ENCODE data around the gene MITF.

The MITF gene

GRCh38 chr3:69743975-69744906 lies 5.0 kb downstream of the MITF start:
- no peaks in the 10 kb centered on the region for H3K9me2 ChIP-seq (ENCODE audit: low read depth, low read length)
- no peaks in the 10 kb centered on the region for H3K79me2 ChIP-seq (ENCODE audit: insufficient read depth, low read length)
- no peaks in the 10 kb centered on the region for H4K20me1 ChIP-seq (ENCODE audit: insufficient read depth, low read length)
- H3K27ac ChIP-seq (ENCODE audit: low read depth, low read length, poor library complexity, severe bottlenecking): no peak overlapping the region
- H3K4me2 ChIP-seq (ENCODE audit: low read length): no peak overlapping the region
- no peak overlapping the region for H2AFZ ChIP-seq (ENCODE audit: low read length)
- no peaks in the 10 kb centered on the region for H3K36me3 ChIP-seq (ENCODE audit: insufficient read depth, low read length)
- TF ChIP-seq EZH2 (IDR thresholded peaks at IDR 0.05; ENCODE audit: borderline replicate concordance, low read length) (no peak), CTCF (IDR thresholded peaks at IDR 0.05; ENCODE audit: low read length) (no peak)
- no peak overlapping the region for H3K4me3 ChIP-seq (ENCODE audit: low read depth, low read length, poor library complexity, severe bottlenecking)
- H3K9ac ChIP-seq (ENCODE audit: low read length): no peak overlapping the region
- no peaks in the 10 kb centered on the region for H3K4me1 ChIP-seq (ENCODE audit: insufficient read depth, low read length, severe bottlenecking)
- H3K9me3 ChIP-seq (ENCODE audit: low read length): no peaks in the 10 kb centered on the region
- H3F3A ChIP-seq (ENCODE audit: insufficient read depth, low read length): no peaks in the 10 kb centered on the region
- no peaks in the 10 kb centered on the region; the same call in 1 of the 2 replicates for H3K27me3 ChIP-seq (ENCODE audit: insufficient read depth, low read length)

- no peak overlapping the region for H3K27ac ChIP-seq (ENCODE audit: low read depth, low read length, poor library complexity, severe bottlenecking)
- H3F3A ChIP-seq (ENCODE audit: insufficient read depth, low read length): no peaks in the 10 kb centered on the region
- no peaks in the 10 kb centered on the region for H3K9me3 ChIP-seq (ENCODE audit: low read length)
- no peak overlapping the region for H3K4me3 ChIP-seq (ENCODE audit: low read depth, low read length, poor library complexity, severe bottlenecking)
- H3K4me2 ChIP-seq (ENCODE audit: low read length): no peak overlapping the region
- no peaks in the 10 kb centered on the region for H4K20me1 ChIP-seq (ENCODE audit: insufficient read depth, low read length)
- H3K79me2 ChIP-seq (ENCODE audit: insufficient read depth, low read length): no peaks in the 10 kb centered on the region
- no peak overlapping the region for H3K9ac ChIP-seq (ENCODE audit: low read length)
- no peaks in the 10 kb centered on the region for H3K36me3 ChIP-seq (ENCODE audit: insufficient read depth, low read length)
- no peaks in the 10 kb centered on the region; the same call in 1 of the 2 replicates for H3K27me3 ChIP-seq (ENCODE audit: insufficient read depth, low read length)
- no peaks in the 10 kb centered on the region for H3K4me1 ChIP-seq (ENCODE audit: insufficient read depth, low read length, severe bottlenecking)
- no peak overlapping the region for H2AFZ ChIP-seq (ENCODE audit: low read length)
- no peak for TF ChIP-seq EZH2 (IDR thresholded peaks at IDR 0.05; ENCODE audit: borderline replicate concordance, low read length)
- TF ChIP-seq CTCF (IDR thresholded peaks at IDR 0.05; ENCODE audit: low read length): no peak
- H3K9me2 ChIP-seq (ENCODE audit: low read depth, low read length): no peaks in the 10 kb centered on the region
Observed at GRCh38 chr3:69745505-69745904, 6.2 kb downstream of the MITF start.

- Histone ChIP-seq H3K79me2 (ENCODE audit: insufficient read depth, low read length) (no peaks in the 10 kb centered on the region), H3F3A (ENCODE audit: insufficient read depth, low read length) (no peaks in the 10 kb centered on the region), H3K4me1 (ENCODE audit: insufficient read depth, low read length, severe bottlenecking) (no peaks in the 10 kb centered on the region), H3K4me3 (ENCODE audit: low read depth, low read length, poor library complexity, severe bottlenecking) (no peak overlapping the region), H3K27me3 (ENCODE audit: insufficient read depth, low read length) (no peaks in the 10 kb centered on the region), H3K9me3 (ENCODE audit: low read length) (no peaks in the 10 kb centered on the region), H3K9ac (ENCODE audit: low read length) (no peak overlapping the region), H3K36me3 (ENCODE audit: insufficient read depth, low read length) (no peaks in the 10 kb centered on the region), H2AFZ (ENCODE audit: low read length) (no peak overlapping the region), H3K27ac (ENCODE audit: low read depth, low read length, poor library complexity, severe bottlenecking) (no peak overlapping the region), H3K4me2 (ENCODE audit: low read length) (no peak overlapping the region), H4K20me1 (ENCODE audit: insufficient read depth, low read length) (no peaks in the 10 kb centered on the region), H3K9me2 (ENCODE audit: low read depth, low read length) (no peaks in the 10 kb centered on the region)
- TF ChIP-seq EZH2 (IDR thresholded peaks at IDR 0.05; ENCODE audit: borderline replicate concordance, low read length) (no peak), CTCF (IDR thresholded peaks at IDR 0.05; ENCODE audit: low read length) (no peak)
Observed at GRCh38 chr3:69746119-69746518, 6.9 kb downstream of the MITF start.

All from OCI-LY1 (cell line).